ENCODE measurements around the gene MPPED1.

DNA sequence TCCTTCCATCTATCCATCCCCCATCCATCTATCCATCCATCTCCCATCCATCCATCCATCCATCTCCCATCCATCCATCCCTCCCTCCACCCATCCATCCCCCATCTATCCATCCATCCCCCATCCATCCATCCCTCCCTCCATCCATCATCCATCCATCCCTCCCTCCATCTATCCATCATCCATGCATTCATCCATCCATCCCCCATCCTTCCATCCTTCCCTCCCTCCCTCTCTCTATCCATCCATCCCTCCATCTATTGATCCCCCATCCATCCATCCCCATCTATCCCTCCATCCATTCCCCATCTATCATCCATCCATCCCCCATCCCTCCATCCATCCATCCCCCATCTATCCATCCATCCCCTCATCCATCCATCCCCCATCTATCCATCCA is 96.7 kb downstream of the MPPED1 start:
- TF ChIP-seq CC2D1A (CRISPR knock-in tag; IDR thresholded peaks at IDR 0.05): no peak
- no peak for TF ChIP-seq BATF2 (CRISPR knock-in tag; IDR thresholded peaks at IDR 0.05)
- no peak for TF ChIP-seq SRF (IDR thresholded peaks at IDR 0.05; ENCODE audit: low read depth, low read length)
- no peak for TF ChIP-seq CTCF (CRISPR knock-in tag; IDR thresholded peaks at IDR 0.05)
- TF ChIP-seq ZNF121 (CRISPR knock-in tag; IDR thresholded peaks at IDR 0.05): no peak
- TF ChIP-seq, protein P1, sequence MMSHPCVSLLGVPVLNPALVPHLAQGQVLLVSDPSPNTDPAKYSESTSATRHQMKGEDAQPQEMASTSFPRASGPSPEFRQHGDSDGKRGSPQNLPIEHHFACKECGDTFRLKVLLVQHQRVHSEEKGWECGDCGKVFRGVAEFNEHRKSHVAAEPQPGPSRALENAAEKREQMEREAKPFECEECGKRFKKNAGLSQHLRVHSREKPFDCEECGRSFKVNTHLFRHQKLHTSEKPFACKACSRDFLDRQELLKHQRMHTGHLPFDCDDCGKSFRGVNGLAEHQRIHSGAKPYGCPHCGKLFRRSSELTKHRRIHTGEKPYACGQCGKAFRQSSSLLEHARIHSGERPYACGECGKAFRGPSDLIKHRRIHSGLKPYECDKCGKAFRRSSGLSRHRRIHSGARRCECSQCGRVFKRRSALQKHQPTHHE (CRISPR knock-in tag; IDR thresholded peaks at IDR 0.05; ENCODE audit: borderline replicate concordance): no peak
- no peak for TF ChIP-seq ZFX (CRISPR knock-in tag; IDR thresholded peaks at IDR 0.05; ENCODE audit: low read depth)
- no peak for TF ChIP-seq NFE2L2 (IDR thresholded peaks at IDR 0.05; ENCODE audit: low read length)
- no peak for TF ChIP-seq FOXK1 (CRISPR knock-in tag; IDR thresholded peaks at IDR 0.05; ENCODE audit: borderline replicate concordance, low read depth)
- TF ChIP-seq, protein P2, sequence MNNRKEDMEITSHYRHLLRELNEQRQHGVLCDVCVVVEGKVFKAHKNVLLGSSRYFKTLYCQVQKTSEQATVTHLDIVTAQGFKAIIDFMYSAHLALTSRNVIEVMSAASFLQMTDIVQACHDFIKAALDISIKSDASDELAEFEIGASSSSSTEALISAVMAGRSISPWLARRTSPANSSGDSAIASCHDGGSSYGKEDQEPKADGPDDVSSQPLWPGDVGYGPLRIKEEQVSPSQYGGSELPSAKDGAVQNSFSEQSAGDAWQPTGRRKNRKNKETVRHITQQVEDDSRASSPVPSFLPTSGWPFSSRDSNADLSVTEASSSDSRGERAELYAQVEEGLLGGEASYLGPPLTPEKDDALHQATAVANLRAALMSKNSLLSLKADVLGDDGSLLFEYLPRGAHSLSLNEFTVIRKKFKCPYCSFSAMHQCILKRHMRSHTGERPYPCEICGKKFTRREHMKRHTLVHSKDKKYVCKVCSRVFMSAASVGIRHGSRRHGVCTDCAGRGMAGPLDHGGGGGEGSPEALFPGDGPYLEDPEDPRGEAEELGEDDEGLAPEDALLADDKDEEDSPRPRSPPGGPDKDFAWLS (CRISPR knock-in tag; IDR thresholded peaks at IDR 0.05; ENCODE audit: borderline replicate concordance): no peak
- TF ChIP-seq NR2F6 (IDR thresholded peaks at IDR 0.05): no peak
- TF ChIP-seq NR2F6 (CRISPR knock-in tag; IDR thresholded peaks at IDR 0.05): no peak
